Measurements from ENCODE around the gene EREG.
"Not testable (repeated sequence)": the region's sequence is repeated elsewhere in the genome, so short reads cannot be mapped to it uniquely, and the experiment has no call there.

The EREG gene

DNA sequence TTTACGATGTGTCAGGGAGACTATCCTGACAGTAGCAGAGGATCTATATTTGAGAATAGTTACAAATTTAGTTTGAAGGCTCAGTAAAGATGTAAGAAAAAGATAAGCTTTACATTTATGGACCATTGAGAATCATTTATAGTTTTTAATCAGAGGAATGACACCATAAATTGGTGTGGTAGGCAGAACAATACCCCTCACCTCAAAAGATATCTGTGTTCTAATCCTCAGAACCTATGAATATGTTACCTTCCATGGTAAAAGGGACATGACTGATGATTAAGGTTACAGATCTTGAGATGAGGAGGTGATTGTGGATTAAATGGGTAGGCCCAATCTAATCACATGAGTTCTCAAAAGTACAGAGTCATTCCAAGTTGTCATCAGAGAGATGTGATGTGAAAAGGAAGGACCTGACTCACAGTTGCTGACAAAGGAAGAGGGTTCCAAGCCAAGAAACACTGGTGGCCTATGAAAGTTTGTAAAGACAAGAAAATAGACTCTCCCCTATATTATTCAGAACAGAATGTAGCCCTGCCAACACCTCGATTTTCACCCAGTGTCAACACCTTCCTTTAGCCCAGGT is 27.0 kb downstream of the EREG start:
- no peak for DNase-seq

- DNase-seq, result peak; percentile 40
Observed at GRCh38 chr4:74394476-74395136, 29.7 kb downstream of the EREG start.

GRCh38 chr4:74395633-74396032 is 30.7 kb downstream of the EREG start:
- no peak for DNase-seq

- no peak for DNase-seq
Observed at GRCh38 chr4:74397748-74398426, 32.9 kb downstream of the EREG start.

- not testable (repeated sequence) for DNase-seq
Observed at GRCh38 chr4:74398894-74399589, 34.1 kb downstream of the EREG start.

DNA sequence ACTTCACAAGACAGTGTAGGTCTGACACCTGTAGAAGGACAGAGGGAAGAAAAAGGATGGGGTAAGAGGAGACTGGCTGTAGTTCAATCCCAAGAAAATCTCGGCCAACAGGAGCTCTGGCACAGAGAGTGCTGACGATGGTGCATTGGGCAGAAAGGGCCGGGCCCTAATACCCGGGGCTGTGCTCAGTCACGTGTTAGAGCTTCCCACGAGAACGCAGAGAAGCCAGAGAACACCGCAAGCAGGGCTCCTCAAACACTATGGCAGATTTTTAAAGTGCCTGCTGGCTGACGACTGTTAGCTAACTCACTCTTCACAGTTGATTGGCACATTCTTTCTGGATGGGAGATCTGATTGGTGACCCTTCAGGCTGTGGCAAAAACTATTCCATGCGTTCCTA is 35.5 kb downstream of the EREG start:
- no peak for DNase-seq

DNA sequence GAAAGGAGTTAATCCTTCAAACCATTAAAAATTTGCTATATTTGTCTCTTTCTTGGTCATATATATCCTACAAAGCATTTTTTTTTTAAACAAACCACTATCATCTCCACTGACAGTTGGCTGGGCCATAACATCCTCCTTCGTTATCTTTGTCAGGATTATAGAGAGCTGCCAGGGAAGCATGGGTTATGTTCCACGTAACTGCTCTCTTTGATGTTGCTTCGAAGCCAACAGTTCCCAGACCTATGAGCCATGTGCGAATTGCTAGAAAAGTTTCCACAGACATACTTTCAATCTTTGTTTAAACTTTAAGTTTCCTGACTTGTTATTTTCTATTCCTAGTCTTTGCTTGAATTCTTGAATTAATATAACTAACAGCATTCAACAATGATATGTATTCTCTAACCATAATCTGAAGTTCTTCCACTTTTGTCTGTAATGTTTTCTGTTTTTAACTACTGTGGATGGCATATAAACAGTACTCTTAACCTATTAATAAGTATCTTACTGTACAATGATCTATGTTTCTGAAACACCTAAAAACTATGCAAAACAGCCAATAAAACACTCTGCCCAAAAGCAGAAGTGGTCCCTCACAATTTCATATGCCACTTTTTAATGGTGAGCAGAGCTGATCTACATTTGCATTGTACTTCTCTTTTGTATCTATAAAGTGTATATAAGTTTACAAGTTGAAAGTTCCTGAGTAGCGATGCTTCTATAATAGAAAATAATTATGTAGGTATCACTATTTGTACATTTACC is 37.9 kb downstream of the EREG start:
- DNase-seq, result no peak

DNA sequence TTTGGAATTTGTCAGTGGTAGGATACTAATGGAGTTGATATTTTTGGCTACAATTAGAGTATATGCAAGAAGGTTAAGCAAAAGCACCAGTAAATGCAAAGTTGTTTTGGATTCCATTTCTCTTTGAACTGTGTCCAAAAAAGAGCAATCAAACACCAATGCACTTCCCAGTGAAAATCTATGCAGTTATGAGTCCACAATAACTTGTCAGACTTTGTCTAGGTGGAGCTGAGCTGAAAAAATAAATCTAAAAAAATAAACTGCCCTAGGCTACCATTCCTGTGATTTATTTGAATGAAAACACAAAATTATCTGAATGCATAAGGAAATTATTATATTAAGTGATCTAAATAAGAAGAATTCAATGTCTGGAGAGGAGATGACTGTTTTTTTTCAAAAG is 42.9 kb downstream of the EREG start:
- DNase-seq, result no peak

DNA sequence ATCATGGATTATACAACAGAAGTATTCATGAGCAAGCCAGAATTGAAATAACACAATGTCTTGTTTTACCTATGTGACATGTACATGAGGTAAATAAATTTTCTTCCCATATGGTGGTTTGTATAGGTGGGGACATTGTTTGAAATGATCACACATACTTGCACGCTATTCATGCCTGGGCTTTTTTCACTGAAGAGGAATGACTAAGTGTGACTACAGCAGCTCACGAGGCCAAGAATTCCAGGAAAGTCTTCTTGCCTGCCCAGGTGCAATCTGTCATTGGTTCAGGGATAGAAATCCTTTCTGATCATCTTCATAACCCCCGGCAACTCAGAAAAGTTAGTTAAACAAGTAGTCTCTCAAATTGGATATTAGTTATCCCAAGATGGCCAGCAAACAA is 43.7 kb downstream of the EREG start:
- DNase-seq, result peak; percentile 20

DNA sequence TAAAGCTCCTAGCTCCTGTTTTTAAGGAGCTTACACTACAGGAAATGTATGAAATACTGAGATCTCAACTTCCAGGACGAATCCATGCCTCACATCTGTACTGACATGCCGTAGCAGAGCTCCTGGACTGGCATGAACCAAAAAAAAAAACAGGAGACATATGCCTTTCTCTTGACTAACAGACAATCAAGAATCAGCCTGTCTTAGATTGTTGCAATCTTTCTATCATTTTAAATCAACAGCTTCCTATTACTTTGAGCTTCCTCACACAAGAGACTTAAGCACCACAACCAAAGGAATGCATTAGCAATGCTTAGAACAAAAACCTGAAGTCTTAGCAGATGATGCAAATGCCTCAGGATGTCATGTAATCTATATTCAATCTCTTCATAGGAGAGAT is 45.3 kb downstream of the EREG start:
- DNase-seq, result peak; percentile 33

DNA sequence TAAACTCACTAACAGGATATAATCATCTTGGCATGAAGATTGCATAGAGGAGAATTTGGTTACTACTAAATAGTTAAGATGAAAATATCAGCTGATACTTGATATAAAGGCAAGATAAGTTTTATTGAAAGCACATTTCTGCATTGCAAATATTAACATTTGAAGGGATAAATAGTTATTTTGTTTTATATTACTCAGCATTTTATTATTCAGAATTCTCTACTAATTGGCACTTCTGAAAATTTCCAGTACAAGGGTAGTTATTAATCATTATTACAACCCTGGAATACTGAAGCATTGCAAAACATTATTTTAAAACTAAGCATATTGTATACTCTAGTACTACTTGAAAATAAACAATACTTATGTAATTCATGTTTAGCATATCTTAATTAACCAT is 47.3 kb downstream of the EREG start:
- DNase-seq, result no peak

- no peak for DNase-seq
Observed at GRCh38 chr4:74413265-74413664, 48.3 kb downstream of the EREG start.

DNA sequence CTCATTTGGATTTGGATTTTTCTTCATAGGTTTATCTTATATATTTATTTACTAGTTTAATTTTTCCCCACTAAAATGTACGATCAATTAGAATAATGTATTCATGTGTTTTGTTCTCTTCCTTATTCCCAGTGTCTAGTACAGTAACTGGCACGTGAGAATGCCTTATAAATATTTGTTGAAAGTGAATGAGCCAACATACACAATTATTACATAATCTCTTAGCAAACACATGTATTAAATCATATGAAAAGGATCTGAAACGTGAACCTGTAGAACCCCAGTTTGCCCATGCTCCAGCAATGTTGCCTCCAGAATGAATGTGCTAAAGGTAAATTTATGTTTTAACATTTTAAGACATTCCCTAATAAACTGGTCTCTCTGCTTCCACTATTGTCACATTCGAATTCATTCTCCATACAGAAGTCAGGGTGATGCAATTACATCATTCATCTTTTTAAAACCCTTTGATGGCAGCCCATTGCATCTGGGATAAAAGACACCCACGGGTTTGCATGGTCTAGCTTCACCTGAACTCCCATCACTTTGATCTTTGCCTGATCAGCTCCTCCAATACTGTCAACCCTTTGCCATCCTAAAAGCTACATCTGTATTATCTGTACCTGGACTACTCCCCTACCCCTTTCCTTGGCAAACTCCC is 49.3 kb downstream of the EREG start:
- no peak for DNase-seq

DNA sequence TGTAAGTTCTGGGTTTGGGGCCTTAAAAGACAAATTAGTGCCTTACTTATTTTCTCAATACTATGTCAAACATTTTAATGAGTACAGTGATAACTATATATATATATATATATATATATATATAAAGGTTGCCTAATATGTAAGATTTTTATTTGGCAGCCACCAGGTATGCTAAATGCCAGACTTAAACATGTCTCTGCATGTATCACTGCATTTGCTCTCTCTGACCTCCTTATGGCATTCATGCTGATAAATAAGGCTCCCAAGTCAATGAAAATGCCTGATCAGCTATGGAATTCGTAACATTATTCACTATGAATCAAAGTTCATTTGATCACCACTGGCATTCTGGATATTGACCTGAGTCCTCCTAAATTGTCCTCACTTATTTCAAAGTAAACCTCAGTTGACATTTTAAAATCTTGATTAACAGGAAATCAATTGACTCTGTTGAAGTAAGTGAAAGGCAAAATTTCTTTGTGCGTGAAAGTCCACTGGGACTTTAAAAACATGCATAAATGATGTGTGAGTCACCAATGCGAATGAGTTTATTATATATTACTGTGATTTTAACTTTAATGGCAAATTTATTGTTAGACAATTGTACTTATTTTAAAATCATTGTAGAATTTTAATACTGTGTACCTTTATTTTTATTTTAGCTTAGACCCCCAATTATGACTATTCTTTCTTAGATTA is 50.8 kb downstream of the EREG start:
- DNase-seq, result no peak

GRCh38 chr4:74418063-74418670 is 53.2 kb downstream of the EREG start:
- peak; percentile 83 for DNase-seq

DNA sequence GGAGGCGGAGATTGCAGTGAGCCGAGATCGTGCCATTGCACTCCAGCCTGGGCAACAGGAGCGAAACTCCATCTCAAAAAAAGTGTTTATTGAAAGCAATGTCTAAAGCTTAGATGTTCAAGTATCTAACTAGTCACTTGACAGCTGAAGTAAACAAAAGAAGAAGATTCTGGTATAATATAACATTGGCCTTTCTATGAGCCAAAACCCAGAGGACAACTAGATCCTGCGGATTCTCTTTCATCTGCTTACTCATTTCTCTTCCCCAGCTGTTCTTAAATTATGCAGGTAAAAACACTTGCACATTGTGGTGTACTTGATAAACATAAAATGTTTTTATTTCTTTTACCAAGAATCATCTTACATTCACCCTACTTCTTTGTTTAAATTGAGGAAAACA is 55.9 kb downstream of the EREG start:
- DNase-seq, result no peak

GRCh38 chr4:74423104-74423503 is 58.2 kb downstream of the EREG start:
- DNase-seq, result peak; percentile 70

- DNase-seq, result no peak
Observed at GRCh38 chr4:74424111-74424510, 59.2 kb downstream of the EREG start.

DNA sequence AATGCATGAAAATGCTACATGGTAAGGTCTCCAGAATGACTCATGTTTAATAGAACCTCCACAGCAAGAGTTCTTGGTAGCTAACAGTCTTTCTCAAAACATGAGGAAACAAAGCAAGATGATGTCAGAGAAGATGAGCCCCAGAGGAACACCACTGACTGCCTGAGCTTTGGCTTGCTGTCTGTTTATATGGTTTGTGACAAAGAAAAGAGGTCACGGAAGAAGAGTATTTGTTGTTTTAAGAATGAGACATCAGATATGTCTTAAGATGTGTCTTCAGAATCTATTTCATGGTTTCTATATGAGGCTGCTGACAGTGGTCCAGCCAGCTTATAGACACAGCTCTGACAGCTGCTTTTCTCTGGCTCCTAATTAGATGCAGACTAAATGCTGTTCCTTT is 61.2 kb downstream of the EREG start:
- DNase-seq, result peak; percentile 9

DNA sequence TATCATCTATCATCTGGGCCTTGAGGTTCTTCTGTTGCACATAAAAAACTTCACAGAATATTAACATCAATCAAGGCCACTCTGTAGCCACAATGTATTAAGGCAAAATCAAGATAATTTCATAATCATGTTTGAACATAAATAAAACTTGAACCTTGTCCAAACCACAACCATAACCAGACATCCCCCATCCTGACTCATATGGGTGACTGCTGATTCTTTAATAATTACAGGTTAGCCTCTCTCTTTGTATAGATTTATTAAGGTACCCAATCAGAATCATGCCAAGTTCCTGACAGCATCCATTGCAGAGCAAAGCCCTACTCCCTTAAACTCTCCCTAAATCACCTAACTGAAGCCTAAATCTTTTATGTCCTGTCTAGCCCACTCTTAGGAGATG is 63.3 kb downstream of the EREG start:
- DNase-seq, result peak; percentile 21

- no peak for DNase-seq
Observed at GRCh38 chr4:74431113-74431826, 66.3 kb downstream of the EREG start.
